Smooth muscle cell (in vitro differentiated cells): ENCODE results near the gene ITPKB. TPM values are rescaled to one million over a fixed set of nuclear protein-coding genes. Genes with fewer than 3 reads are reported as not detected.
A peak's percentile ranks its signal among the peaks of the same experiment; 100 is the strongest.

Source experiments
- DNase-seq: peaks from one replicate; lab custom pipeline; 2025; ENCODE audit not compliant: unreplicated experiment; lab: John Stamatoyannopoulos, UW
- H2AFZ ChIP-seq: fragments of 200-600 bp; sonication (generic); 2 replicates; pipeline ENCODE4 v1.6.0; 2016; ENCODE audit warnings: antibody characterized with exemption, low read depth, mild to moderate bottlenecking
- H3F3A ChIP-seq: fragments of 200-600 bp; sonication (generic); 2 replicates; pipeline ENCODE4 v1.6.0; 2017; ENCODE audit warnings: antibody characterized with exemption, low read depth
- H3K27ac ChIP-seq: fragments of 200-600 bp; sonication (generic); 2 replicates; pipeline ENCODE4 v1.5.1; 2016; ENCODE audit warnings: low read depth, mild to moderate bottlenecking
- H3K27me3 ChIP-seq: fragments of 200-600 bp; sonication (generic); 2 replicates; pipeline ENCODE4 v1.6.1; 2016; ENCODE audit warnings: low read depth, mild to moderate bottlenecking
- H3K36me3 ChIP-seq: fragments of 200-600 bp; sonication (generic); 2 replicates; pipeline ENCODE4 v1.5.1; 2016; ENCODE audit warnings: low read depth
- H3K4me1 ChIP-seq: fragments of 200-600 bp; sonication (generic); 2 replicates; pipeline ENCODE4 v1.5.1; 2016; ENCODE audit warnings: low read depth
- H3K4me2 ChIP-seq: fragments of 200-600 bp; sonication (generic); 2 replicates; pipeline ENCODE4 v1.6.0; 2016; ENCODE audit warnings: mild to moderate bottlenecking
- H3K4me3 ChIP-seq: fragments of 200-600 bp; sonication (generic); 2 replicates; pipeline ENCODE4 v1.5.1; 2016; ENCODE audit warnings: mild to moderate bottlenecking
- H3K79me2 ChIP-seq: fragments of 200-600 bp; sonication (generic); 2 replicates; pipeline ENCODE4 v1.6.0; 2016; ENCODE audit warnings: low read depth, mild to moderate bottlenecking
- H3K9ac ChIP-seq: fragments of 200-600 bp; sonication (generic); 2 replicates; pipeline ENCODE4 v1.6.0; 2016; ENCODE audit warnings: low read depth
- H3K9me3 ChIP-seq: fragments of 200-600 bp; sonication (generic); replicated peaks from 2 replicates; pipeline ENCODE4 v1.5.1; 2016; ENCODE audit warnings: low read depth
- H4K20me1 ChIP-seq: fragments of 200-600 bp; sonication (generic); 2 replicates; pipeline ENCODE4 v1.6.0; 2016; ENCODE audit warnings: low read depth
- CTCF ChIP-seq: fragments of 200-600 bp; sonication (generic); IDR thresholded peaks from 2 replicates; pipeline ENCODE4 v1.5.1; 2017; ENCODE audit warnings: borderline replicate concordance, mild to moderate bottlenecking, antibody characterized with exemption; ENCODE audit not compliant: insufficient read depth, poor library complexity, severe bottlenecking
- WGBS: methylation state at CpG from one replicate; pipeline ENCODE4 v1.1.7; 2016; ENCODE audit warnings: low lambda C conversion rate; 5-methylcytosine and 5-hydroxymethylcytosine counted together
- polyA plus RNA-seq: library from polyadenylated mRNA; unstranded; fragments of >200 nt; fragmentation: Nextera tagmentation; extraction: Ambion mirVana; gene quantifications from 2 replicates; pipeline ENCODE4 v1.2.1, GENCODE V29; 2016
- total RNA-seq: library from RNA; depleted of rRNA; stranded (reverse); fragments of >200 nt; gene quantifications from 2 replicates; pipeline ENCODE4 v1.2.3, GENCODE V29; 2014

ITPKB gene
- total and polyA plus RNA-seq, 2 experiments from 2014 or later = 8.9 to 11.4 TPM

- no peak overlapping the region for H3K4me2 ChIP-seq
- H3K4me1 ChIP-seq = peaks cover 29% of the 10 kb centered on the region
- no peak for TF ChIP-seq CTCF
Measured at GRCh38 chr1:226665505-226666163, 73.4 kb downstream of the ITPKB start.

GRCh38 chr1:226664413-226665101, 74.5 kb downstream of the ITPKB start:
- 40% methylated on average over 15 of the region's 15 CpGs for WGBS
- no peak for TF ChIP-seq CTCF
- H3K27ac ChIP-seq = peak overlapping the region; percentile 95
- peaks cover 35% of the 10 kb centered on the region for H3K4me1 ChIP-seq
- no peaks in the 10 kb centered on the region for H3K27me3 ChIP-seq
- no peak for DNase-seq
- no peaks in the 10 kb centered on the region for H3K9me3 ChIP-seq
- H2AFZ ChIP-seq = no peak overlapping the region
- peak overlapping the region; percentile 86 for H3K9ac ChIP-seq
- H3K4me2 ChIP-seq = peak overlapping the region; percentile 72
- peaks cover 33% of the 10 kb centered on the region for H3F3A ChIP-seq
- no peaks in the 10 kb centered on the region for H3K36me3 ChIP-seq
- no peaks in the 10 kb centered on the region for H4K20me1 ChIP-seq
- peaks cover 37% of the 10 kb centered on the region for H3K79me2 ChIP-seq
- H3K4me3 ChIP-seq = no peak overlapping the region

More at GRCh38 chr1:226665505-226666163, 73.4 kb downstream of the ITPKB start:
- H3F3A ChIP-seq = peaks cover 33% of the 10 kb centered on the region
- H3K4me3 ChIP-seq = no peak overlapping the region
- no peak overlapping the region for H3K9ac ChIP-seq
- peak overlapping the region; percentile 95 for H3K27ac ChIP-seq
- H3K27me3 ChIP-seq = no peaks in the 10 kb centered on the region
- no peaks in the 10 kb centered on the region for H4K20me1 ChIP-seq
- no peak for DNase-seq
- H3K79me2 ChIP-seq = peaks cover 40% of the 10 kb centered on the region
- H2AFZ ChIP-seq = no peak overlapping the region
- H3K36me3 ChIP-seq = no peaks in the 10 kb centered on the region
- no peaks in the 10 kb centered on the region for H3K9me3 ChIP-seq
- 98% methylated on average over 17 of the region's 17 CpGs for WGBS

- Histone ChIP-seq H3K4me1 (peaks cover 35% of the 10 kb centered on the region), H2AFZ (no peak overlapping the region), H3K79me2 (peaks cover 26% of the 10 kb centered on the region), H3K36me3 (no peaks in the 10 kb centered on the region), H4K20me1 (no peaks in the 10 kb centered on the region), H3K4me3 (no peak overlapping the region), H3K9ac (peak overlapping the region; percentile 86), H3K4me2 (peak overlapping the region; percentile 72), H3K27me3 (no peaks in the 10 kb centered on the region), H3F3A (peaks cover 33% of the 10 kb centered on the region), H3K9me3 (no peaks in the 10 kb centered on the region), H3K27ac (peak overlapping the region; percentile 95)
- TF ChIP-seq CTCF = no peak
- no peak for DNase-seq
- 81% methylated on average over 7 of the region's 7 CpGs for WGBS
Measured at GRCh38 chr1:226663327-226663704, 75.8 kb downstream of the ITPKB start.
